Hepatocyte (in vitro differentiated cells): ENCODE data around the gene CHN1.

Experiments used
- EZH2 ChIP-seq: fragments of 200-600 bp; sonication (generic); IDR thresholded peaks from 2 replicates; pipeline ENCODE4 v1.6.1; 2016; ENCODE audit warnings: antibody characterized with exemption, mild to moderate bottlenecking, borderline replicate concordance
- EZH2phosphoT487 ChIP-seq: fragments of 200-600 bp; sonication (generic); IDR thresholded peaks from one replicate; pipeline ENCODE4 v1.6.1; 2018; ENCODE audit warnings: antibody characterized with exemption, mild to moderate bottlenecking, low read depth, moderate library complexity; ENCODE audit not compliant: unreplicated experiment, severe bottlenecking
- TF ChIP-seq, protein P1 (sequence below): fragments of 200-600 bp; sonication (generic); IDR thresholded peaks from 2 replicates; pipeline ENCODE4 v1.5.1; 2016; ENCODE audit warnings: antibody characterized with exemption, mild to moderate bottlenecking; ENCODE audit not compliant: poor library complexity

DNA sequence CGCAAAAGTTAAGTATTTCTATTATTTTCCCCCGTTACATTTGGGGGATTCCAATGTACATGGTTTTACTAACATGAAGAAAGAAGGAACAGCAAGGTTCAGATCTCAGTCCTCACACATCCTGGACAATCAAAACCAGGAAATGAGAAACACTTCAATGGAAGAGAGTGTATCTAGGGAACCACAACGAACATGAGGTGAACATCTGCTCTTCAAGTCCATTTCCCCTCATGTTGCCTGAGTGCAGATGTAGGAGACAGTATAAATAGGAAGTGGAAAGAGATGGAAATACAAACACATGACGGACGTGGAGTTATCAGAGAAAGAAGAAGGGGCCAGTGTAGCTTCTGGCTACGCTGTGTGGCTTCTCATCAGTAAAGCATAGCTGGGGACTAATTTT, 52.6 kb downstream of the CHN1 start:
- TF ChIP-seq, protein P1, sequence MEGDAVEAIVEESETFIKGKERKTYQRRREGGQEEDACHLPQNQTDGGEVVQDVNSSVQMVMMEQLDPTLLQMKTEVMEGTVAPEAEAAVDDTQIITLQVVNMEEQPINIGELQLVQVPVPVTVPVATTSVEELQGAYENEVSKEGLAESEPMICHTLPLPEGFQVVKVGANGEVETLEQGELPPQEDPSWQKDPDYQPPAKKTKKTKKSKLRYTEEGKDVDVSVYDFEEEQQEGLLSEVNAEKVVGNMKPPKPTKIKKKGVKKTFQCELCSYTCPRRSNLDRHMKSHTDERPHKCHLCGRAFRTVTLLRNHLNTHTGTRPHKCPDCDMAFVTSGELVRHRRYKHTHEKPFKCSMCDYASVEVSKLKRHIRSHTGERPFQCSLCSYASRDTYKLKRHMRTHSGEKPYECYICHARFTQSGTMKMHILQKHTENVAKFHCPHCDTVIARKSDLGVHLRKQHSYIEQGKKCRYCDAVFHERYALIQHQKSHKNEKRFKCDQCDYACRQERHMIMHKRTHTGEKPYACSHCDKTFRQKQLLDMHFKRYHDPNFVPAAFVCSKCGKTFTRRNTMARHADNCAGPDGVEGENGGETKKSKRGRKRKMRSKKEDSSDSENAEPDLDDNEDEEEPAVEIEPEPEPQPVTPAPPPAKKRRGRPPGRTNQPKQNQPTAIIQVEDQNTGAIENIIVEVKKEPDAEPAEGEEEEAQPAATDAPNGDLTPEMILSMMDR = no peak
- no peak for TF ChIP-seq EZH2
- no peak for TF ChIP-seq EZH2phosphoT487
